Measurements from ENCODE around the gene ACAN.
A peak's percentile ranks its signal among the peaks of the same experiment; 100 is the strongest.
"Not testable (repeated sequence)": the region's sequence is repeated elsewhere in the genome, so short reads cannot be mapped to it uniquely, and the experiment has no call there.

Gene ACAN

GRCh38 chr15:88904624-88905327 lies 101.5 kb downstream of the ACAN start:
- peak; percentile 91 for DNase-seq

GRCh38 chr15:88905576-88905975 lies 102.3 kb downstream of the ACAN start:
- no peak for DNase-seq

DNA sequence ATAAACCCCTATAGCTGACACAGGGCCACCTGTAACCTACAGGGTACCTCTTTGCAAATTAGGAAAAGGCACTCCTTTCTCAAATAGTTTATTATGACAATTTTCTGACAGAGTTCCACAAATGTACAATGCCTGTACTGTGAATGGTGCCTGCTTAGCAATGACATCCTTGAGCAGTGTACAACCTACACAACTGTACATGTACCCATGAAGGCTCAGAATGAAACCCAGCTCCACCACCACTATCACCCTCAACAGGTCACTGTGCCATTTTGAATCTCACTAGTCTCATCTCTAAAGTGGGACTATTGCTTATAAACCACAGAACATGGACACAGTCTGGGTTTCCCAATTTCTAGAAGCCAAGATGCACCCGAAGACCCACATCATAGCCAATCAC lies 102.9 kb downstream of the ACAN start:
- no peak for DNase-seq

- no peak for DNase-seq
Measured at GRCh38 chr15:88906551-88906950, 103.3 kb downstream of the ACAN start.

DNA sequence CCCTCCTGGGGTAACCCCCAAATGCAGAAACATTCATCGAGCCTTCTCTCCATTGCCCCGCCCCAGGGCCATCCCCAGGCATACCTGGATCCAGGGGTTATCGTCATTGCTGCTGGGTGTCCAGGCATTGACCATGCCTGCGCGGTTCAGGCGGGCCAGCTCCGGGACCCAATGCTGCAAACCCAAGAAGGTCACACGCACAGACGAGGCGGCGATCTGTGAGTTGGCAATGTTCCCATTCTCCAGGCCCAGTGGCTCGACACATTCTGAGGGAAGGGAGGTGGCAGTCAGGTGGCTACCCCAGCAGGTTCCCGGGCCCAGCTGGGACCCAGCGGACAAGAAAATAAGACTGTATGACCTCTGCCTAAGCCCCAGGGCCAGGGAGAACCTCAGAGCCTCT lies 103.9 kb downstream of the ACAN start:
- DNase-seq: no peak

DNA sequence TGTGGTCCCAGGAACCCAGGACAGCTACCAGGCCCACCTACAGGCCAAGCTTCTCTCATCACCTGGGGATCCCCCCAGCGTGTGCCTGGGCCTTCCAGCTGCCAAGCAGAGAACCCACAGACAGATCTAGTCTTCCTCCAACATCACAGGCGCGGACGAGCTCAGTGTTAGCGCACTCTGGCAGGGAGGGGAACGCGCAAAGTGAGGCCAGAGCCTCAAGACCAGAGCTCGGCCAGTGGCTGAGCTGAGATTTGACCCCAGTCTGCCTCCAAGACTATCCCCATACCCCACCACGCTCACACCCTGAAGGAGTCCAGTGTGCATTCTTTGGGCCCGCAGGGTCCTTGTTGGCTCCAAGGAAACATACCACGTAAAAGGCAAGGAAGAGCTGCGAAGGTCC lies 104.9 kb downstream of the ACAN start:
- no peak for DNase-seq

- no peak for DNase-seq
Measured at GRCh38 chr15:88908697-88909621, 105.7 kb downstream of the ACAN start.

DNA sequence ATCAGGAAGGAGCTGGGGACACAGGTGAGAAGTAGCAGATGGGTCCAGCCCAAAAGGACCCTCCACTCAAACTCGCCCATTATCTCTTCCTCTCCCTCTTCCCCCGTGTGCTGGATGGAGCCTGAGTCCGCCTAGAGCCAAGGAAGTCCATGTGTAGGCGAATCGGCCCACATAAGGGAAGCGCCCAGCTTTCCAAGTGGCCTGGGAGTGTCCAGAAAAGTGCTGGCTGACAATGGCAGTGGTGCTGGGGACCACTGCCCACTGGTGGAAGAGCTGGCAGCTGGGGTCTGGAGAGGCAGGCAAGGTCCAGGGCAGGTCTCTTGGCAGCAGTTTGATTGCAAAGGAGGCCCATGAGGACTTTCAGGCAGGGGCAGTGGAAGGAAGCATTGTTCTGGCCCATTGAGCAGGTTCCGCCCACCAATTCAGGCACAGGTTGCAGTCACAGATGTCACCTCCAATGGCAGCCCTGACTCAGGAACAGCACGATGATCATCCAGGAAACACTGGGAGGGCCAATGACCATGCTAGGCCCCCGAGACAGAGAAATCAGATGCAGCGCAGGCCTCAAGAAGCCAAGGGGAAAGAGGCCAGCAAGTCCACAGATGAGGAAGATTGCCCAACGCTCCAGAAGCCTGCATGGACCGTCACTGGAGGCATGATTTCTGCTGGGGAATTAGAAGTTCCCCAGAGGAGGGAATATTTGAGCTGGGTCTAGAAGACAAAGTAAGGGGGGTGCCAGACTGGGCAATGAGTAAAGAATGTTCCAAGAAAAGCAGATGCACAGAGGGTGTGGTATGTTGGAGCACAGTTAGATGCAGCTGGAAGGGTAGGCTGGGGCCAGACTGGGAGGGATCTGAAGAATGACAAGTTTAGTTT lies 107.0 kb downstream of the ACAN start:
- no peak for DNase-seq

DNA sequence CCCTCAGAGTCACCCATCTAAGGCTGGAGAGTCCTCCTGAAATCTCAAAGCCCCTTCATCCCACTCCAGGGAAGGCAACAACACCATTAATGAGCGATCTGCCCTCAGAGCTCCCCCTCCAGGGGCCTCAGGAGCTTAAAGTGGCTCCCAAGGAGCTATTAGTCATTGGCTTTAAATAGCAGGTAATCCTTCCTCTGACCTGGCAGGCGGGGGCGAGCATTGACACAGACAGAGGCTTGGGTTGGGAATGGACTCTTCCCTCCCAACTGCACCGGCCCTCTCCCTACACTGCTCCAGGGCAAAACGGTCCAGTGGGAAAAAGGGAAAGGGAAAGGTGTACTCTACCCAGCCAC lies 108.5 kb downstream of the ACAN start:
- no peak for DNase-seq

DNA sequence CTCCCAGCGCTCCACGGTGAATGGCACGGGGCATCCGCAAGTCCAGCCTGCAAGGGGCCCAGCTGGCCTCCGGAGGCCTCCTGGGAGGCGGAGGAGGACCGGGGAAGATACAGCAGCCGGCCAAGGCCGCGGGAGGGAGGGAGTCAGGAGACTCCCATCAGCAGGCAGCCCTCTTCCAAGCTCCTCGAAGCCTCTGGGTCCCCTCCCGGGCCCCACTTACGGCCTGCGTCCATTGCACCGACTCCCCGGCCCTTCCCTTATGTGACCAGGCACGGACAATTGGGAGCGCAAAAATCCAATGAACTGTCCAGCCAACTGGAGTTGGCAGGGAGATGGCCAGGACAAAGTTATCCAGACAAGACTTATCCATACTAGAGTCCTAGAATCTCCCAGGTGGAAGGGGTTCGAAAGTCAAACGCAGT lies 109.3 kb downstream of the ACAN start:
- DNase-seq: no peak

DNA sequence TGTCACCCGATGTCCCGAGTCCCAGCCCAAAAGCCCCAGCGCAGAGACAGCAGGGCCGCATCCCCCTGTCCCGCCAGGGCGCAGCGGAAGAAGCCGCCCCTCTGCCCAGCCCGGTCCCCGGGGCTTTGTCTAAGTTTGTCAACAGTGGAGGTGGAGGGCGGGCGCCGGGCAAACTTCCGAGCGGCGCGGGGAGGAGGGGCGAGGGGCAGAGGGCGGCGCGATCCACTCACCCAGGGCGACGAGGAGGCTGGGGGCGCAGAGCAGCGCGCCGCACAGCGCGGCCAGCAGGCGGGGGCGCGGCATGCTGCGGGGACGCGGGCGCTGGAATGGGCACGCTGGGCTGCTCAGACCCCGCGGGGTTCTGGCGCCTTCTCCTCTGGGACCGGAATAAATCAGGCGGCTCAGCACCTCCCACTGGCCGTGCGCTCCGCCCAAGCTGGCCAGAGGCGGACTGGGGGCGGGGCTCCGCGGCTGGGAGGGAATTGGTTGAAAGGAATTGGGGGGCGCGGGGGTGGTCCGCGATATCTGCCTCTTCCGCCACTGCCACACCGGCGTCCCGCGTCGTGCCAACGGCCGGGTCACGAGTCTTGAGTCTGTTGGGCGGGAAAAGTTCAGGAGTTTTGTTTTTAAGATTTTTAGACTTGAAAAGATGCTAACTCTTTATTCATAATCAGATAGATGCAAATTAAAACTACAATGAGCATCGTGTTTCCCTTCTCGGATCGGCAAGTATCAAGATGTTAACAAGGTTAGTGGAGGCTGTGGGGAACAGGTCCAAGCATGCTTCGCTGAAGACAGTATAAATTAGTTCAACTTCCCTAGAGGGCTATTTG lies 110.0 kb downstream of the ACAN start, which contains the start of gene MFGE8:
Gene MFGE8, minus strand, starts transcription at position 363 of the 833 bp plus-strand sequence. Its CDS starts 60 bp downstream, at position 303.
- peak; percentile 59 for DNase-seq

DNA sequence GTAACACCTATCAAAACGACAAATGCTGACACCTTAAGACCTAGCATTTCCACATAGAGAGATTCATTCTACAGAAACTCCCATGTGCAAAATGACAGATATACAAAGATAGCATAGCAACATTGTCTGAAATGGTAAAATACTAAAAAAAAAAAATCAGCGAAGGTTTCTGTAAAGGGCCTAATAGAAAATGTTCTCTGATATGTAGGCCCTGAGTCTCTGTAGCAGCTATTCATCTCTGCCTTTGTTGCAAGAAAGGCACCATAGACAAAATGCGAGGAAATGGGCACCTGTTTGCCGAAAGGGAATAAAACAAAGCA lies 110.6 kb downstream of the ACAN start:
- no peak for DNase-seq

DNA sequence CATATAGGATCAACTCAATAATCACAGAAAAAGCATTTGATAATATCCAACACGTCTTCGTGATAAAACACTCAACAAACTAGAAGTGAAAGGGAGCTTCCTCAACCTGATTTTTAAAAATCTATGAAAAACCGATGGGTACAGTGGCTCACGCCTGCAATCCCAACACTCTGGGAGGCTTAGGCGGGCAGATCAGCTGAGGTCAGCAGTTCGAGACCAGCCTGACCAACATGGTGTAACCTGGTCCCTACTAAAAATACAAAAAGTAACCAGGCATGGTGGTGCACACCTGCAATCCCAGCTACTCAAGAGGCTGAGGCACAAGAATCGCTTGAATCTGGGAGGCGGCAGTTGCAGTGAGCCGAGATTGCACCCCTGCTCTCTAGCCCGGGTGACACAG lies 112.1 kb downstream of the ACAN start:
- no peak for DNase-seq

GRCh38 chr15:88917760-88918159 lies 114.5 kb downstream of the ACAN start:
- no peak for DNase-seq

DNA sequence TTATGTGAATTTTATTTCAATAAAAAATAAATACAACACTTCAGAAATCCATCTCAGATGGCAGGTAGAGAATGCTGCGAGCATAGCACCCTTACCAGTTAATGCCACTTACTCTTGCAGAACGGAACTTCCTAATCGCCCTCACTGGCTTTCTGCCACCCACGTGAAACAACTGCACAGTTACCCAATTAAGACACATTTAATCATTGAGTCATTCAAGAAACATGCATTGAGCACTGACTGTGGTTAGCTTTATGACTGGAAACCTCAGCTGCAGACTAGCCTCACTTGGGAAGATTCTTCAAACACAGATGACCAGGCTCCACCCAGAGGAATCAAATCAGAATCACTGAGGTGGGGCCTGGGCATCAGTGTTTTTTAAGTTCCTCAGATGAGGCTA lies 115.5 kb downstream of the ACAN start:
- no peak for DNase-seq

DNA sequence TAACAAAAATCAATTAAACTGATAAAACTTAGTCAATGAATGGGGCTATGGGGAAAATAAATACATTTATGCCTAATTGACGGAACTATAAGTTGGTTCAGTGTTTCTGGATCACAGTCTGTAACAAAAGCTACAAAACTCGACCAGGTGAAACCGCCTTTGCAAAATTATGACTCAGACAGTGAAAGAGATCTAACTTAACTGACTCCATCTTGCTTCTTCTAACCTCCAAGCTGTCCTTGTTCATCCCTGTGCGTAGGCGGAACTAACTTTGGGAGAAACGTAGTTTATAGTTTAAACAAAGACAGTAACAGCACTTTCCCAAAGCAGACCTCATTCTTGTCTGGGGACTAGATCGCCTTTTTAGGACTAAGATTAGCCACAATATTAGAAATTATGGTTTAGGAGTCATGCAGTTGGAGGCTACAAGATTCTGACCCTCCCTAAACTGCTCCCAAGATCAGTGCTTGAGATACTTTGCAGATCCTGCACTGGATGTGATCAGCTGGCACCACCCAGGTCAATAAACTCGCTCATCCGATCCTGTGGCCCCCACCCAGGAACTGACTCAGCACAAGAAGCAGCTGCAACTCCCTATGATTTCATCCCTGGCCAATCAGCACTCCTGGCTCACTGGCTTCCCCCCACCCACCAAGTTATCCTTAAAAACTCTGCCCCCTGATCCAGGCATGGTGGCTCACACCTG lies 117.1 kb downstream of the ACAN start:
- DNase-seq: no peak

DNA sequence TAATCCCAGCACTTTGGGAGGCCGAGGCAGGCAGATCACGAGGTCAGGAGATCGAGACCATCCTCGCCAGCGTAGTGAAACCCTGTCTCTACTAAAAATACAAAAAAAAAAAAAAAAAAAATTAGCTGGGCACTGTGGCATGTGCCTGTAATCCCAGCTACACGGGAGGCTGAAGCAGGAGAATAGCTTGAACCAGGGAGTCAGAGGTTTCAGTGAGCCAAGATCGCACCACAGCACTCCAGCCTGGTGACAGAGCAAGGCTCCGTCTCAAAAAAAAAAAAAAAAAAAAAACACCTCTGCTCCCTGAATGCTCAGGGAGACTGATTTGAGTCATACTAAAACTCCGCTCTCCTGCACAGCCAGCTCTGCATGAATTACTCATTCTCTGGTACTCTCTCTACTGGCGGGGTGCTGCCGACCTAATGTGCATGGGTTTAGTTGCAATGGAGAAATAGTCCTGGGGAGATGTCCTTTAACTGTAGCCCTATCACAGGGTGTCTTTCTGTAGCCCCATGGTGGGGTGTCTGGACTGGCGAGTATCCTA lies 117.7 kb downstream of the ACAN start:
- not testable (repeated sequence) for DNase-seq
